ENCODE results near the gene CD300LB.
"Not testable (repeated sequence)": the region's sequence is repeated elsewhere in the genome, so short reads cannot be mapped to it uniquely, and the experiment has no call there.

The CD300LB gene

GRCh38 chr17:74525781-74526288, 5.4 kb downstream of the CD300LB start:
- no peak for DNase-seq (ENCODE audit: low read depth in 3 of 3)

GRCh38 chr17:74525465-74525725, 5.9 kb downstream of the CD300LB start:
- DNase-seq (ENCODE audit: low read depth in 3 of 3) = no peak

DNA sequence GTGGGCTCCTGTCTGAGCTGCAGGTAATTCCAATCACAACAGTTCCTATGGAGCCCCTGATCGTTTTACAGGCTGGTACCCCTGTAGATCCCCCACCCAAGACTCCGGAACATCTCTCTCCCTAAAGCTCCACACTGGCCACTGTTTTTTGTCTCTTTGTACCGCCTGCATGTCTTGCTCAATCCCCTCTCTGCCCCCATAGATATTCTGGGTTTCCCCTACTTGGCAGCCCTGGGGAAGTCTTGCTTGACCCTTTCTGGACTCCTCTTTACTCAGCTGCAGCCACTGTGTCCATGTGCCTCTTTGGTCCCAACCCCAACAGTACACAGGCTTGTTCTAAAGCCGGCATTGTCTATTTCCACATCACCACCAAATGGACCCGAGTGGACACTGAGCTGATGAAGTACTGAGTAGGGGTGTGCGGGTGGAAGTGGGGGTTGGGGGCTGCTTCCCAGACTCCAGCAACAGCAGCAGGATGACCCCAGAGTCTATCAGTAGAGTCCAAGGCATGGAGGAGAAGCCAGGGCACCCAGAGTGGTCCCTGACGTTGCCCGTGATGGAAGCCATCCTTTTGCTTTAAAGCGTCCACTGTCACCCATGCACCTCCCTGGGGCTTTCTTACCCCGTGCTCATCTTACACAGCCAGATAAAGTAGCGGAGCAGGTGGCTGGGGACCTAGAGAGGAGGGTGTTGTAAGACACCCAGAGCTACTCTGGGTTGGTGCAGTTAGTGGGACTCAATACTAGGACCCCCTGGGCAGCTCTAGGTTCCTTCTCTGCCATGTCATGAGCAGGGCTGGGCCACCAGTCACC, 6.4 kb downstream of the CD300LB start:
- no peak for DNase-seq (ENCODE audit: low read depth in 3 of 3)

- DNase-seq (ENCODE audit: low read depth in 3 of 3) = no peak
Observed at GRCh38 chr17:74523308-74523707, 8.0 kb downstream of the CD300LB start.

DNA sequence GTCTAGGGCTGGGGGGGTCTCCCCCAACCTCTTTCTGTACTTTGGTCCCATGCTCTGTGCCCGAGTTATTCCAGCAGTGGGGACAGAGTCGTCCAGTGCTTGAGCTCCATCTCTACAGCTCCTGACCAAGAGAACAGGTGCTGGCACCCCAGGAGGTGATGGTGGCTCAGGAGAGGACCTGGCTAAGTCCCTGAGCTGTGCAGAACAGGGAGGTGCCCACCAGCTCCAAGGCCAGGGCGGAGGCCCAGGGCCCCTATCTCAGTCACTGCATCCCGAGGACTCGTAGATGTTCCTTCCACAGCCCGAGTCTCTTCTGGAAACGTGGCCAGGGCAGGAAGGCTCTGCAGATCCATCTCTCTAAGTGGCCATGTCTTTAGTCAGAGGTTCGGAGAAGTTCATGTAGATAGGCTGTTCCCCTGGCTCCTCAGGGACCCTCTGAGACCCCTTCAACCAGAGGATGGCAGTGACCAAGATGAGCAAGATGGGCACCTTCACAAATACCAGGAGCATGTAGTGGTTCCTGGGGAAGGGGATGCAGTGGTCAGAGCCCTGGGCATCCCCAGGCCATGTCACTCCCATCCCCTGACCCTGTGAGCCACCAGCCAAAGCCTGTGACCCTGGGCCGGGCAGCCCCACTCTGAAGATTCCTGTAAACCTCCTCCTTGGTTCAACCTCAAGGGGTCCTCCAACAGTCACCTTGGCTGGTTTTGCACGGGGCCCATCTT, 8.7 kb downstream of the CD300LB start:
- no peak for DNase-seq (ENCODE audit: low read depth in 3 of 3)

- DNase-seq (ENCODE audit: low read depth in 3 of 3) = no peak
Observed at GRCh38 chr17:74521701-74522201, 9.5 kb downstream of the CD300LB start.

DNA sequence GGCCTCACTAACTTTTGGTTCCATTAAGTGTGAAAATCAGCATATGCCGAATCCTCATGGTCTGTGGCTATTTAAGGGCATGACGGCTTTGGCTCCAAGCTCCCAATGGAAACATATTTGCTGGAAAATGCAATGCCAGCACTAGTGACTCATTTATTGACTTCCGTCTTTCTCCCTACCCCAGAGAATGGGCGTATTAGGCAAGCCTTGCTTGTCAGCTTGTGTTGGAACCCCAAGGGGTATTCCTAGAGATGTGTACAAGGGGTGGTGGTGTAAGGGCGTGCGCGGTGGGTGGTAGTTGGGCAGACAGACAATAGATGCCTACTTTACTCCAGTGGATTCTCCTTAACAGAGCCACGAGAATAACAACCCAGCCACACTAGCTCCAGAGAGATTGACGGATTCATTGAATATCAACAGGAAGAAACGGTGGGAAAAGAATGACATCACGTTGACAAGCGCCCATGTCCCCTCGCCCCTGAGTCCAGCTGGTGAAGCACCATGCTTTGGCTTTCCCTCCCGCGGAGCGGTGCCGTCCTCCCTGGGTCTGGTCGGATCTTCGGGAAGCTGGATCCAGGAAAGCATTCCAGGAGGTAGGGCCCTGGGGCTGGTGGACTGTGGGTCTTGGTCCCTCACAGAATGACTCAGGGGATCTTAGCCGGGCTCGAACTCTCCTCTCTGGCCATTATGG, 10.3 kb downstream of the CD300LB start:
- DNase-seq (ENCODE audit: low read depth in 3 of 3) = no peak

GRCh38 chr17:74520016-74520434, 11.2 kb downstream of the CD300LB start:
- peak in 1 of 3 donors; percentile 27 for DNase-seq (ENCODE audit: low read depth in 3 of 3)

- DNase-seq (ENCODE audit: low read depth in 3 of 3) = not testable (repeated sequence)
Observed at GRCh38 chr17:74518413-74518981, 12.8 kb downstream of the CD300LB start.

GRCh38 chr17:74516561-74517328, 14.5 kb downstream of the CD300LB start:
- no peak for DNase-seq (ENCODE audit: low read depth in 3 of 3)

DNA sequence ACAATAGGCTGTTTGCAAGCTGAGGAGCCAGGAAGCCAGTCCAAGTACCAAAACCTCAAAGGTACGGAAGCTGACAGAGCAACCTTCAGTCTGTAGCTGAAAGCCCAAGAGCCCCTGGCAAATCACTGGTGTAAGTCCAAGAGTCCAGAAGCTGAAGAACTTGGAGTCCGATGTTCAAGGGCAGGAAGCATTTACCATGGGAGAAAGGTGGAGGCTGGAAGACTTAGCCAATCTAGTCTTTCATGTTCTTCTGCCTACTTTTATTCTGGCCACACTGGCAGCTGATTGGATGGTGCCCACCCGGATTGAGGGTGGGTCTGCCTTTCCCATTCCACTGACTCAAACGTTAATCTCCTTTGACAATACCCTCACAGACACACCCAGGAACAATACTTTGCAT, 15.3 kb downstream of the CD300LB start:
- DNase-seq (ENCODE audit: low read depth in 3 of 3) = no peak

GRCh38 chr17:74514632-74515334, 16.5 kb downstream of the CD300LB start:
- no peak for DNase-seq (ENCODE audit: low read depth in 3 of 3)

GRCh38 chr17:74513987-74514631, 17.2 kb downstream of the CD300LB start:
- DNase-seq (ENCODE audit: low read depth in 3 of 3) = peak; percentile 17 to 37 (median 29)

DNA sequence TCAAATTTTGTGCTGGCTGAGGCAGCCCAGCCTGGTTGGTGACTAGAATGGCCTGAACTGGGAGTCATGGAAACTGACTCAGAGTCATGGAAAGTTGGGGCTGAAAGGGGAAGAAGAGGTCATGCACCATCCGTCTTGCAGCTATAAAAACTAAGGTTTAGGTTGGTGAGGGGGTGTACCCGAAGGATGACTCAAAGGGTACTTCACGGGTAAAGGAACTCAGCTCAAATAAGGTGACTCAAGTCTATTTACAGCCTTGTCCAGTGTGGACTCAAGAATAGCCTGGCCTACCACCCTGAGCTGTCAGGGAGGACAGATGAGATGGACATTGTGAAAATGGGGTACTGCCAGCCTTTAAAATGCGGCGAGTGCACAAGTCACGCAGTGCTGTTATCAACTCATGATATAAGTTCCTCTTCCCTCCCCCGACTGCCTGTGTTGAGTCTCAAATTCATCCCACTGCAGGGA, 18.6 kb downstream of the CD300LB start:
- DNase-seq (ENCODE audit: low read depth in 3 of 3) = peak; percentile 18 to 53 (median 50)

DNA sequence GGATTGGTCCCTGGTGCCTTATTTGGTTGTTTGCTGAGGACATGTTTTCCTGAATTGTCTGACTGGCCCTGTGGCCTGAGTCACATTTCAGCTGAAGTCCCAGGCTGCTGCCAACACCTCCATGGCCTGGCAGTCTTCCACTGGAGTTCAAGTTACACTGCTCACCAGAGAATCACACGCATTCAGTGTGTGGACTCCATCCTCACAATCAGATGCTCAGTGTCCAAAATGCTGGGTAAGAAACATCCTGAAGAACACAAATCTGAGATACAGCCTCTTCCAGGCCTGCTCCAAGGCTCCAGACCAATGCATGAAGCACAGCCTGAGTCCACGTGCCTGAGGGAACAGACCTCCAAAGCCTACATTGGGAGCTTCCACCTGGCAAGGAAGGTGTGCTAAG, 19.2 kb downstream of the CD300LB start:
- DNase-seq (ENCODE audit: low read depth in 3 of 3) = no peak

DNA sequence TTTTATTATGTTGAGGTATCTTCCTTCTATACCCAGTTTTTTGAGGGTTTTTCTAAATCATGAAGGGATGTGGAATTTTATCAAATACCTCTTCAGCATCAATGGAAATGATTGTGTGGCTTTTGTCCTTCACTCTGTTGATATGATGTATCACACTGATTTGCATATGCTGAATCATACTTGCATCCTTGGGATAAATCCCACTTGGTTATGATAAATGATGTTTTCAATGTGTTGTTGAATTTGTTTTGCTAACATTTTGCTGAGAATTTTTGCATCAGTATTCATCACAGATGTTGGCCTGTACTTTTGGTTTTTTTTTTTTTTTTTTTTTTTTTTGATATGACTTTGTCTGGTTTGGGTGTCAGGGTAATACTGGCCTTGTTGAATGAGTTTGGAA, 23.1 kb downstream of the CD300LB start:
- DNase-seq (ENCODE audit: low read depth in 3 of 3) = no peak

- DNase-seq (ENCODE audit: low read depth in 3 of 3) = not testable (repeated sequence)
Observed at GRCh38 chr17:74503949-74504348, 27.3 kb downstream of the CD300LB start.

DNA sequence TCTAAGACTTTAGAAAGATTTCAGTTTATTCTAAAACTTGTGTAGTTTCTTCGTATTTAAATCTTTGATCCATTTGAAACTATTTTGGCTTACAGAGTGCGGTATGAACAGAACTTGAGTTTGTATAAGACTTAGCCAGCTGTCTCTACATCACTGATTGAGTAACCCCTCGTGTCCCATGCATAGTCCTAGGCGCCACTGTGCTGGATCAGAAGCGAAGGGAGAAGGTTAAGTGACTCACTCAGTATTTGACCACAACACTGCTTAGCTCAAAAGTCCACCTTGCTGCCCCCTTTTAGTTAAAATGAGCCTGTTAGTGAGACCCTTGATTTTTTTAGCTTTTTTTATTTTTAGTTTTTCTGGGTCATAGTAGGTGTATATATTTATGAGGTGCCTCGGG, 28.4 kb downstream of the CD300LB start:
- DNase-seq (ENCODE audit: low read depth in 3 of 3) = no peak

DNA sequence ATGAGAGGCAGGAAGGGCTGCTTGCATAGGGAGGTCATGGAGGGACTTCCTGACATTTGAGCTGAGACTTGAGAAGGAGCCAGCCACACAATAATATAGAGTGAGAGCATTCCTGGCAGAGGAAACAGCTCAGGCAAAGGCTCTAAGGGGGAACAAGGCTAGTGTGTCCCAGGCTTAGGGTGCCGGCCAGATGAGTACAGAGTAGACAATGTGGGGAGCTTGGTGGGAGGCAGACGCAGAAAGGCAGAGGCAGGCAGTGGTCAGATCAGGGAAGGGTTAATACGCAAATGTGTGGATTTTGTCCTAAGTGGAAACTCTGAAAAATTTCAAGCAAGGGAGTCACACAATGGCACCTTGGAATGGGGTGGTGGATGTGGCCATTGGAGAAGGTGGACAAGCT, 31.3 kb downstream of the CD300LB start:
- no peak for DNase-seq (ENCODE audit: low read depth in 3 of 3)

GRCh38 chr17:74497471-74497870, 33.8 kb downstream of the CD300LB start:
- DNase-seq (ENCODE audit: low read depth in 3 of 3) = no peak
